Lower leg skin (tissue), 3 donors: Measurements from ENCODE around the gene PARD6G.

Experiments used
- POLR2A ChIP-seq, 2 donors: fragments of 450-650 bp; IDR thresholded peaks; one replicate each; pipeline ENCODE4 v1.6.1; 2016 to 2017; ENCODE audit warnings: antibody characterized with exemption in 2 of 2, mild to moderate bottlenecking in 1 of 2, moderate library complexity in 1 of 2
- TF ChIP-seq, protein P1 (sequence below), 3 donors: fragments of 450-650 bp; IDR thresholded peaks; one replicate each; pipeline ENCODE4 v1.5.1; 2016; ENCODE audit warnings: antibody characterized with exemption in 3 of 3, mild to moderate bottlenecking in 3 of 3, moderate library complexity in 2 of 3

DNA sequence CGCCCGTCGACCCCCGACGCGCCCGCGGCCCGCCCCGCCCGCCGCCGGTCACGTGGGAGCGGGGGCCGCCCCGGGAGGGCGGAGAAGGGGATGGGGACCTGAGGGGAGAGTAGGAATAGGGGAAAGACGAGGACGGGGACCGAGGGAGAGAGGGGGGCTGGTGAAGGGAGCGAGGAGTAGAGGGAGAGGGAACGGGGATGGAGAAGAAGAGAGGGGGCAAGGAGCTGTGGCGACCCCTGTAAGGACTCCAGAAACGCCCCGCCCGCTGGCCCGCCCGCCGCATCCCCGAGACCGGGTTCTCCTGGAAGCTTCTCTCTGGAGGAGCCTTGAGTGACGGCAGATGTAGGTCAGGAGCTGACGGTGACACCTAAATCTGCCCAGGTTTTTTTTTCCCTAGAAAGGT, 137.6 kb downstream of the PARD6G start:
- no peak for TF ChIP-seq POLR2A (IDR thresholded peaks at IDR 0.05)
- TF ChIP-seq, protein P1, sequence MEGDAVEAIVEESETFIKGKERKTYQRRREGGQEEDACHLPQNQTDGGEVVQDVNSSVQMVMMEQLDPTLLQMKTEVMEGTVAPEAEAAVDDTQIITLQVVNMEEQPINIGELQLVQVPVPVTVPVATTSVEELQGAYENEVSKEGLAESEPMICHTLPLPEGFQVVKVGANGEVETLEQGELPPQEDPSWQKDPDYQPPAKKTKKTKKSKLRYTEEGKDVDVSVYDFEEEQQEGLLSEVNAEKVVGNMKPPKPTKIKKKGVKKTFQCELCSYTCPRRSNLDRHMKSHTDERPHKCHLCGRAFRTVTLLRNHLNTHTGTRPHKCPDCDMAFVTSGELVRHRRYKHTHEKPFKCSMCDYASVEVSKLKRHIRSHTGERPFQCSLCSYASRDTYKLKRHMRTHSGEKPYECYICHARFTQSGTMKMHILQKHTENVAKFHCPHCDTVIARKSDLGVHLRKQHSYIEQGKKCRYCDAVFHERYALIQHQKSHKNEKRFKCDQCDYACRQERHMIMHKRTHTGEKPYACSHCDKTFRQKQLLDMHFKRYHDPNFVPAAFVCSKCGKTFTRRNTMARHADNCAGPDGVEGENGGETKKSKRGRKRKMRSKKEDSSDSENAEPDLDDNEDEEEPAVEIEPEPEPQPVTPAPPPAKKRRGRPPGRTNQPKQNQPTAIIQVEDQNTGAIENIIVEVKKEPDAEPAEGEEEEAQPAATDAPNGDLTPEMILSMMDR (IDR thresholded peaks at IDR 0.05) = no peak
